SK-N-SH (cell line): ENCODE measurements around the gene SNN. TPM values are rescaled to one million over a fixed set of nuclear protein-coding genes. Genes with fewer than 3 reads are reported as not detected.

Experiments used
- CTCF ChIA-PET: fragments of 300-600, 350-600 bp; formaldehyde crosslinking; extraction: SDS; loops from one replicate; lab custom pipeline; 2021; lab: Yijun Ruan, JAX
- POLR2A ChIA-PET: fragments of 350-600 bp; sonication (Branson Sonifier 250); formaldehyde crosslinking; extraction: SDS; loops from one replicate; lab custom pipeline; 2020; ENCODE audit warnings: antibody characterized with exemption, inconsistent platforms; lab: Yijun Ruan, JAX
- DNase-seq: peaks from one replicate; pipeline ENCODE4 v3.0.0; 2012
- H2AFZ ChIP-seq: fragments of 200-600 bp; sonication (generic); 2 replicates; pipeline ENCODE4 v1.8.1; 2016; ENCODE audit warnings: antibody characterized with exemption, mild to moderate bottlenecking, low read depth
- H3F3A ChIP-seq: fragments of 200-600 bp; sonication (generic); replicated peaks from 2 replicates; pipeline ENCODE3; 2016; ENCODE audit warnings: antibody characterized with exemption, mild to moderate bottlenecking; ENCODE audit not compliant: insufficient read depth
- H3K27ac ChIP-seq, 2 experiments: fragments of 200-500 bp in 1 of 2; fragments of 200-600 bp in 1 of 2; sonication (Bioruptor generic) in 1 of 2; sonication (generic), shearing (Covaris generic) in 1 of 2; 2 replicates each; pipeline versions ENCODE4 v1.5.1 to v1.6.1; 2014 to 2016; ENCODE audit warnings: low read depth in 2 of 2, inconsistent platforms in 1 of 2, low read length in 1 of 2, mild to moderate bottlenecking in 1 of 2, mixed read lengths in 1 of 2
- H3K27me3 ChIP-seq: fragments of 200-600 bp; sonication (generic), shearing (Covaris generic); 2 replicates; pipeline ENCODE4 v1.6.1; 2016; ENCODE audit warnings: mixed run types; ENCODE audit not compliant: insufficient read depth
- H3K36me3 ChIP-seq, 2 experiments: fragments of 200-500 bp in 1 of 2; fragments of 200-600 bp in 1 of 2; sonication (Bioruptor generic) in 1 of 2; sonication (generic) in 1 of 2; replicated peaks in 1 of 2; 2 replicates each; pipeline versions ENCODE3 to v1.5.1; 2014 to 2016; ENCODE audit warnings: low read length in 1 of 2, mild to moderate bottlenecking in 1 of 2; ENCODE audit not compliant: insufficient read depth in 2 of 2, control insufficient read depth in 1 of 2
- H3K4me1 ChIP-seq, 2 experiments: fragments of 200-500 bp in 1 of 2; fragments of 200-600 bp in 1 of 2; sonication (Bioruptor generic) in 1 of 2; sonication (generic), shearing (Covaris generic) in 1 of 2; 2 replicates each; pipeline versions ENCODE4 v1.5.1 to v1.6.1; 2014 to 2016; ENCODE audit warnings: low read depth in 1 of 2, low read length in 1 of 2, mixed run types in 1 of 2; ENCODE audit not compliant: insufficient read depth in 2 of 2, control insufficient read depth in 1 of 2
- H3K4me2 ChIP-seq: fragments of 200-600 bp; sonication (generic), shearing (Covaris generic); 2 replicates; pipeline ENCODE4 v1.6.1; 2017; ENCODE audit warnings: mixed run types
- H3K4me3 ChIP-seq, 2 experiments: fragments of 200-500 bp in 1 of 2; fragments of 200-600 bp in 1 of 2; sonication (Bioruptor generic) in 1 of 2; sonication (generic), shearing (Covaris generic) in 1 of 2; 2 replicates each; pipeline versions ENCODE4 v1.5.1 to v1.8.1; 2014 to 2016; ENCODE audit warnings: low read depth in 2 of 2, inconsistent platforms in 1 of 2, low read length in 1 of 2, mild to moderate bottlenecking in 1 of 2, mixed read lengths in 1 of 2, moderate library complexity in 1 of 2
- H3K79me2 ChIP-seq: fragments of 200-600 bp; sonication (generic); 2 replicates; pipeline ENCODE4 v1.8.1; 2017; ENCODE audit warnings: mild to moderate bottlenecking; ENCODE audit not compliant: insufficient read depth
- H3K9ac ChIP-seq: fragments of 200-600 bp; sonication (generic); 2 replicates; pipeline ENCODE4 v1.6.1; 2017; ENCODE audit warnings: mixed run types
- H3K9me2 ChIP-seq: fragments of 200-600 bp; sonication (generic); 2 replicates; pipeline ENCODE4 v1.6.1; 2017; ENCODE audit warnings: mixed run types
- H3K9me3 ChIP-seq: fragments of 200-600 bp; sonication (generic); 2 replicates; pipeline ENCODE4 v1.6.1; 2017; ENCODE audit warnings: mixed run types, mild to moderate bottlenecking, moderate library complexity
- H4K20me1 ChIP-seq: fragments of 200-600 bp; sonication (generic); 2 replicates; pipeline ENCODE4 v1.6.1; 2017; ENCODE audit warnings: mild to moderate bottlenecking, mixed run types; ENCODE audit not compliant: insufficient read depth
- CHD2 ChIP-seq: fragments of 150-350 bp; IDR thresholded peaks from 2 replicates; pipeline ENCODE4 v1.6.1; 2018; ENCODE audit warnings: low read length; ENCODE audit not compliant: partially characterized antibody
- EP300 ChIP-seq, 2 experiments: IDR thresholded peaks; 2 replicates each; pipeline versions ENCODE4 v1.4.0 to v1.6.1; 2012; ENCODE audit warnings: borderline replicate concordance in 1 of 2, low read depth in 1 of 2, low read length in 1 of 2
- EZH2phosphoT487 ChIP-seq: fragments of 200-600 bp; sonication (generic); IDR thresholded peaks from 2 replicates; pipeline ENCODE4 v1.6.1; 2017; ENCODE audit warnings: low read depth, mixed run types, mild to moderate bottlenecking, antibody characterized with exemption, moderate library complexity, borderline replicate concordance
- FOXJ3 ChIP-seq: sonication (generic); formaldehyde crosslinking; IDR thresholded peaks from 2 replicates; pipeline ENCODE4 v1.5.1; 2020; ENCODE audit warnings: mild to moderate bottlenecking, missing genetic modification reagents
- NRF1 ChIP-seq: IDR thresholded peaks from 2 replicates; pipeline ENCODE4 v1.6.1; 2012; ENCODE audit warnings: low read depth, mild to moderate bottlenecking, low read length
- POLR2AphosphoS5 ChIP-seq: IDR thresholded peaks from 2 replicates; pipeline ENCODE4 v1.6.1; 2012; ENCODE audit warnings: low read depth, low read length
- TAF1 ChIP-seq: IDR thresholded peaks from 2 replicates; pipeline ENCODE4 v1.6.1; 2012; ENCODE audit warnings: low read depth, mild to moderate bottlenecking, low read length, moderate library complexity, borderline replicate concordance
- TEAD4 ChIP-seq: IDR thresholded peaks from 2 replicates; pipeline ENCODE4 v1.4.0; 2012; ENCODE audit warnings: mild to moderate bottlenecking, borderline replicate concordance; ENCODE audit not compliant: insufficient read depth
- WGBS: methylation state at CpG from one replicate; pipeline ENCODE4 v1.1.6; 2017; ENCODE audit warnings: low lambda C conversion rate; 5-methylcytosine and 5-hydroxymethylcytosine counted together
- polyA plus RNA-seq, 3 experiments: library from polyadenylated mRNA; depleted of rRNA; stranded (reverse); fragments of >200 nt; gene quantifications; 2 replicates each; pipeline ENCODE4 v1.2.3, GENCODE V29; 2012
- TF ChIP-seq, protein P1 (sequence below): IDR thresholded peaks from 2 replicates; pipeline ENCODE4 v1.4.0; 2012; ENCODE audit warnings: low read depth, borderline replicate concordance
- TF ChIP-seq, protein P2 (sequence below): IDR thresholded peaks from 2 replicates; pipeline ENCODE4; 2012
- TF ChIP-seq, protein P3 (sequence below): IDR thresholded peaks from 2 replicates; pipeline ENCODE4 v1.6.1; 2012; ENCODE audit warnings: mild to moderate bottlenecking, low read depth, low read length, moderate library complexity
- TF ChIP-seq, protein P4 (sequence below): fragments of 150-350 bp; IDR thresholded peaks from 2 replicates; pipeline ENCODE4 v1.6.1; 2017; ENCODE audit warnings: antibody characterized with exemption, low read length, low read depth, borderline replicate concordance

The SNN gene
- polyA plus RNA-seq, 1 of the 3 experiments (the other 2 are of a cell fraction) = 15.4 TPM

DNA sequence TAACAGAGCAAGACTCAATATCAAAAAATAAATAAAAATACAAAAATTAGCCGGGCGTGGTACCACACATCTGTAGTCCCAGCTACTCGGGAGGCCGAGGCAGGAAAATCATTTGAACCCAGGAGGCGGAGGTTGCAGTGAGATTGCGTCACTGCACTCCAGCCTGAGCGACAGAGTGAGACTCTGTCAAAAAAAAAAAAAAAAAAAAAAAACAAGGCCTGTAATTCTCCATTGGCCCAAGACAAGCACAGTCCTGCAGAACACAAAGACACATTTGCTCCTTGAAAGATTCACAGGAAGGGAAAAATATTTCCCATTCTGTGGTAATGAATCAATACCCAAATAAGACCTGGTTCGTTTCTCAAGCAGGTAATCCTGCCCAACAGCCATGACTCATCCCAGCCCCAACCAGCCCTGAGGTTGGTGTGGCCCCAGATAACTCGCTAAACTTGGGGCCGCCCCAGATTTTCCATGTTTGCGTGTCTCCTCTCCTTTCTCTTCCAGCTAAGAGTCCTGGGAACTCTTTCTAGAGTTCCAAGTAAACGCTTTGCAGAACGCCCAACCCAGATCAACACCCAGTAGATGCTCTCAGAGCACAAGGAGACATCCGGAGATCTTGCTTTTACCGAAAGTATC, 40.3 kb upstream of the SNN start:
- Histone ChIP-seq H3K79me2 (no peaks in the 10 kb centered on the region), H3K9me2 (no peaks in the 10 kb centered on the region), H3K4me3 (no peak overlapping the region), H3K27ac (no peak overlapping the region), H2AFZ (no peak overlapping the region), H3K36me3 (no peaks in the 10 kb centered on the region), H3K4me1 (peaks cover 0 to 6% of the 10 kb centered on the region in 2 experiments; a peak in 1 of 4 replicates), H3K4me2 (no peak overlapping the region), H3K9me3 (no peaks in the 10 kb centered on the region), H3K9ac (no peak overlapping the region), H3K27me3 (no peaks in the 10 kb centered on the region), H4K20me1 (no peaks in the 10 kb centered on the region), H3F3A (no peaks in the 10 kb centered on the region)
- 87% methylated on average over 15 of the region's 15 CpGs for WGBS
- DNase-seq = no peak
- TF ChIP-seq, protein P1, sequence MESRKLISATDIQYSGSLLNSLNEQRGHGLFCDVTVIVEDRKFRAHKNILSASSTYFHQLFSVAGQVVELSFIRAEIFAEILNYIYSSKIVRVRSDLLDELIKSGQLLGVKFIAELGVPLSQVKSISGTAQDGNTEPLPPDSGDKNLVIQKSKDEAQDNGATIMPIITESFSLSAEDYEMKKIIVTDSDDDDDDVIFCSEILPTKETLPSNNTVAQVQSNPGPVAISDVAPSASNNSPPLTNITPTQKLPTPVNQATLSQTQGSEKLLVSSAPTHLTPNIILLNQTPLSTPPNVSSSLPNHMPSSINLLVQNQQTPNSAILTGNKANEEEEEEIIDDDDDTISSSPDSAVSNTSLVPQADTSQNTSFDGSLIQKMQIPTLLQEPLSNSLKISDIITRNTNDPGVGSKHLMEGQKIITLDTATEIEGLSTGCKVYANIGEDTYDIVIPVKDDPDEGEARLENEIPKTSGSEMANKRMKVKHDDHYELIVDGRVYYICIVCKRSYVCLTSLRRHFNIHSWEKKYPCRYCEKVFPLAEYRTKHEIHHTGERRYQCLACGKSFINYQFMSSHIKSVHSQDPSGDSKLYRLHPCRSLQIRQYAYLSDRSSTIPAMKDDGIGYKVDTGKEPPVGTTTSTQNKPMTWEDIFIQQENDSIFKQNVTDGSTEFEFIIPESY = no peak
- TF ChIP-seq EP300 (IDR thresholded peaks at IDR 0.05; ENCODE audit: borderline replicate concordance in 1 of 2, low read depth in 1 of 2, low read length in 1 of 2) (no peak), FOXJ3 (CRISPR knock-in tag) (no peak), POLR2AphosphoS5 (no peak), EZH2phosphoT487 (no peak), CHD2 (no peak), NRF1 (no peak), TAF1 (no peak), TEAD4 (no peak)
- TF ChIP-seq, protein P2, sequence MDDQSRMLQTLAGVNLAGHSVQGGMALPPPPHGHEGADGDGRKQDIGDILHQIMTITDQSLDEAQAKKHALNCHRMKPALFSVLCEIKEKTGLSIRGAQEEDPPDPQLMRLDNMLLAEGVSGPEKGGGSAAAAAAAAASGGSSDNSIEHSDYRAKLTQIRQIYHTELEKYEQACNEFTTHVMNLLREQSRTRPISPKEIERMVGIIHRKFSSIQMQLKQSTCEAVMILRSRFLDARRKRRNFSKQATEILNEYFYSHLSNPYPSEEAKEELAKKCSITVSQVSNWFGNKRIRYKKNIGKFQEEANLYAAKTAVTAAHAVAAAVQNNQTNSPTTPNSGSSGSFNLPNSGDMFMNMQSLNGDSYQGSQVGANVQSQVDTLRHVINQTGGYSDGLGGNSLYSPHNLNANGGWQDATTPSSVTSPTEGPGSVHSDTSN = no peak
- TF ChIP-seq, protein P3, sequence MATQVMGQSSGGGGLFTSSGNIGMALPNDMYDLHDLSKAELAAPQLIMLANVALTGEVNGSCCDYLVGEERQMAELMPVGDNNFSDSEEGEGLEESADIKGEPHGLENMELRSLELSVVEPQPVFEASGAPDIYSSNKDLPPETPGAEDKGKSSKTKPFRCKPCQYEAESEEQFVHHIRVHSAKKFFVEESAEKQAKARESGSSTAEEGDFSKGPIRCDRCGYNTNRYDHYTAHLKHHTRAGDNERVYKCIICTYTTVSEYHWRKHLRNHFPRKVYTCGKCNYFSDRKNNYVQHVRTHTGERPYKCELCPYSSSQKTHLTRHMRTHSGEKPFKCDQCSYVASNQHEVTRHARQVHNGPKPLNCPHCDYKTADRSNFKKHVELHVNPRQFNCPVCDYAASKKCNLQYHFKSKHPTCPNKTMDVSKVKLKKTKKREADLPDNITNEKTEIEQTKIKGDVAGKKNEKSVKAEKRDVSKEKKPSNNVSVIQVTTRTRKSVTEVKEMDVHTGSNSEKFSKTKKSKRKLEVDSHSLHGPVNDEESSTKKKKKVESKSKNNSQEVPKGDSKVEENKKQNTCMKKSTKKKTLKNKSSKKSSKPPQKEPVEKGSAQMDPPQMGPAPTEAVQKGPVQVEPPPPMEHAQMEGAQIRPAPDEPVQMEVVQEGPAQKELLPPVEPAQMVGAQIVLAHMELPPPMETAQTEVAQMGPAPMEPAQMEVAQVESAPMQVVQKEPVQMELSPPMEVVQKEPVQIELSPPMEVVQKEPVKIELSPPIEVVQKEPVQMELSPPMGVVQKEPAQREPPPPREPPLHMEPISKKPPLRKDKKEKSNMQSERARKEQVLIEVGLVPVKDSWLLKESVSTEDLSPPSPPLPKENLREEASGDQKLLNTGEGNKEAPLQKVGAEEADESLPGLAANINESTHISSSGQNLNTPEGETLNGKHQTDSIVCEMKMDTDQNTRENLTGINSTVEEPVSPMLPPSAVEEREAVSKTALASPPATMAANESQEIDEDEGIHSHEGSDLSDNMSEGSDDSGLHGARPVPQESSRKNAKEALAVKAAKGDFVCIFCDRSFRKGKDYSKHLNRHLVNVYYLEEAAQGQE = no peak
- TF ChIP-seq, protein P4, sequence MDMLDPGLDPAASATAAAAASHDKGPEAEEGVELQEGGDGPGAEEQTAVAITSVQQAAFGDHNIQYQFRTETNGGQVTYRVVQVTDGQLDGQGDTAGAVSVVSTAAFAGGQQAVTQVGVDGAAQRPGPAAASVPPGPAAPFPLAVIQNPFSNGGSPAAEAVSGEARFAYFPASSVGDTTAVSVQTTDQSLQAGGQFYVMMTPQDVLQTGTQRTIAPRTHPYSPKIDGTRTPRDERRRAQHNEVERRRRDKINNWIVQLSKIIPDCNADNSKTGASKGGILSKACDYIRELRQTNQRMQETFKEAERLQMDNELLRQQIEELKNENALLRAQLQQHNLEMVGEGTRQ = no peak
- CTCF ChIA-PET = interaction anchor here (1.7 kb wide), 1 partner anchor 14 kb away, joined by 7 read pairs; no protein-coding TSS in a partner anchor
- POLR2A ChIA-PET = no interaction called here
